Left ventricle myocardium inferior (tissue), 1 donor: ENCODE data around the gene TEX35. TPM values are rescaled to one million over a fixed set of nuclear protein-coding genes. Genes with fewer than 3 reads are reported as not detected.
A peak's percentile ranks its signal among the peaks of the same experiment; 100 is the strongest.

Experiments
- DNase-seq: peaks from one replicate; pipeline ENCODE4 v3.0.0-alpha.2; 2020
- H3K27ac ChIP-seq: fragments of 200-600 bp; replicated peaks from 2 replicates; pipeline ENCODE4 v1.8.0; 2021
- H3K27me3 ChIP-seq: fragments of 200-600 bp; 2 replicates; pipeline ENCODE4 v1.8.0; 2021; ENCODE audit warnings: low read depth
- H3K36me3 ChIP-seq: fragments of 200-600 bp; 2 replicates; pipeline ENCODE4 v1.8.0; 2021
- H3K4me1 ChIP-seq: fragments of 200-600 bp; 2 replicates; pipeline ENCODE4 v1.8.0; 2021
- H3K4me3 ChIP-seq: fragments of 200-600 bp; 2 replicates; pipeline ENCODE4 v1.8.0; 2021; ENCODE audit warnings: mild to moderate bottlenecking, moderate library complexity
- H3K9me3 ChIP-seq: fragments of 200-600 bp; replicated peaks from 2 replicates; pipeline ENCODE4 v1.8.0; 2021
- intact Hi-C: fragments of 100-400 bp; cut with micrococcal nuclease; formaldehyde crosslinking; loops from one replicate; pipeline ENCODE4 v1.11.0; 2022
- total RNA-seq: library from RNA; stranded (reverse); fragmentation: NEBNext Ultra II Directional; extraction: Animal tissue kit (Norgen Biotek cat#: 25700); gene quantifications from one replicate; pipeline ENCODE4 v1.2.1, GENCODE V29; 2021
- TF ChIP-seq, protein P1 (sequence below): fragments of 200-600 bp; IDR thresholded peaks from 2 replicates; pipeline ENCODE4 v1.8.0; 2021; ENCODE audit warnings: antibody characterized with exemption, mild to moderate bottlenecking, borderline replicate concordance
- donor health status: DM: no; HTN: yes; CAD: no; lungs with severe emphysema.

TEX35 gene
- total RNA-seq, 1 donor from 2014 or later = not detected

GRCh38 chr1:178509414-178510007 is 3.4 kb upstream of the TEX35 start:
- peak; percentile 26 for DNase-seq
- no peak overlapping the region for H3K4me3 ChIP-seq
- H3K27ac ChIP-seq = no peak overlapping the region
- H3K9me3 ChIP-seq = no peaks in the 10 kb centered on the region
- H3K36me3 ChIP-seq = no peaks in the 10 kb centered on the region
- H3K4me1 ChIP-seq = peaks cover 37% of the 10 kb centered on the region
- TF ChIP-seq, protein P1, sequence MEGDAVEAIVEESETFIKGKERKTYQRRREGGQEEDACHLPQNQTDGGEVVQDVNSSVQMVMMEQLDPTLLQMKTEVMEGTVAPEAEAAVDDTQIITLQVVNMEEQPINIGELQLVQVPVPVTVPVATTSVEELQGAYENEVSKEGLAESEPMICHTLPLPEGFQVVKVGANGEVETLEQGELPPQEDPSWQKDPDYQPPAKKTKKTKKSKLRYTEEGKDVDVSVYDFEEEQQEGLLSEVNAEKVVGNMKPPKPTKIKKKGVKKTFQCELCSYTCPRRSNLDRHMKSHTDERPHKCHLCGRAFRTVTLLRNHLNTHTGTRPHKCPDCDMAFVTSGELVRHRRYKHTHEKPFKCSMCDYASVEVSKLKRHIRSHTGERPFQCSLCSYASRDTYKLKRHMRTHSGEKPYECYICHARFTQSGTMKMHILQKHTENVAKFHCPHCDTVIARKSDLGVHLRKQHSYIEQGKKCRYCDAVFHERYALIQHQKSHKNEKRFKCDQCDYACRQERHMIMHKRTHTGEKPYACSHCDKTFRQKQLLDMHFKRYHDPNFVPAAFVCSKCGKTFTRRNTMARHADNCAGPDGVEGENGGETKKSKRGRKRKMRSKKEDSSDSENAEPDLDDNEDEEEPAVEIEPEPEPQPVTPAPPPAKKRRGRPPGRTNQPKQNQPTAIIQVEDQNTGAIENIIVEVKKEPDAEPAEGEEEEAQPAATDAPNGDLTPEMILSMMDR = no peak
- intact Hi-C loops = no loop called here
- H3K27me3 ChIP-seq = no peaks in the 10 kb centered on the region

GRCh38 chr1:178510155-178510554 is 2.8 kb upstream of the TEX35 start:
- intact Hi-C loops = no loop called here
- H3K27ac ChIP-seq = no peak overlapping the region

GRCh38 chr1:178513278-178513983 is 522 bp downstream of the TEX35 start:
- Histone ChIP-seq H3K4me1 (peaks cover 27% of the 10 kb centered on the region), H3K4me3 (no peak overlapping the region), H3K27ac (peak overlapping the region; percentile 56), H3K36me3 (no peaks in the 10 kb centered on the region), H3K27me3 (no peaks in the 10 kb centered on the region), H3K9me3 (no peaks in the 10 kb centered on the region)
- DNase-seq = peak; percentile 49
- intact Hi-C loops = no loop called here
- TF ChIP-seq, protein P1 = peak; percentile 25

More at GRCh38 chr1:178510155-178510554, 2.8 kb upstream of the TEX35 start:
- H3K36me3 ChIP-seq = no peaks in the 10 kb centered on the region
- DNase-seq = no peak
- H3K4me3 ChIP-seq = no peak overlapping the region
- no peaks in the 10 kb centered on the region for H3K27me3 ChIP-seq
- H3K9me3 ChIP-seq = no peaks in the 10 kb centered on the region
- TF ChIP-seq, protein P1 = no peak
- H3K4me1 ChIP-seq = peaks cover 37% of the 10 kb centered on the region

DNA sequence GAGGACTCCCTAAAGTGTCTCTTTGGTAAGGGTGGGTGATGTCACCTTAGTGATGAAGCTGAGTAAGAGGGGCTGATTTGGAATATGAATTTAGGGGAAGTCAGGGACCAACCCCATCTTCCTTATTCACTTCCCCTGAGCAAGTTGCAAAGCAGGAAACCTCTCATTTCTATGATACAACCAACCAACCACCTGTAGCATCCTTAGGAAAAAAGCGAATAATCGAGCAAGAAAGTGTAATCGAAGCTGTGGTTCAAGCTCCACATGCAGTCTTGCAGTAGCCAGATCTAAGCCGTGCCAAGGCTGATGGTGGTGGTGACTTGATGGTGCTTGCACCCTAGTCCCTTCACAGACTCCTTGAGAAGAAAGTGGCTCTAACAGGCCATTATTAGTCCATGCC is 3.2 kb downstream of the TEX35 start:
- Histone ChIP-seq H3K27me3 (no peaks in the 10 kb centered on the region), H3K4me3 (no peak overlapping the region), H3K36me3 (no peaks in the 10 kb centered on the region), H3K9me3 (no peaks in the 10 kb centered on the region), H3K27ac (no peak overlapping the region), H3K4me1 (peaks cover 15% of the 10 kb centered on the region)
- no peak for DNase-seq
- TF ChIP-seq, protein P1 = no peak
- intact Hi-C loops = no loop called here

GRCh38 chr1:178518894-178519293 is 6.0 kb downstream of the TEX35 start:
- no peaks in the 10 kb centered on the region for H3K9me3 ChIP-seq
- H3K27me3 ChIP-seq = no peaks in the 10 kb centered on the region
- TF ChIP-seq, protein P1 = no peak
- DNase-seq = no peak
- H3K4me1 ChIP-seq = peaks cover 3% of the 10 kb centered on the region
- intact Hi-C loops = no loop called here
- H3K27ac ChIP-seq = no peak overlapping the region
- no peak overlapping the region for H3K4me3 ChIP-seq
- H3K36me3 ChIP-seq = no peaks in the 10 kb centered on the region
